Measurements from ENCODE around the gene SNX5. TPM values are rescaled to one million over a fixed set of nuclear protein-coding genes. Genes with fewer than 3 reads are reported as not detected.

Gene SNX5
- total and polyA plus RNA-seq, 12 donors = 29.0 to 59.1 (median 47.3) TPM

DNA sequence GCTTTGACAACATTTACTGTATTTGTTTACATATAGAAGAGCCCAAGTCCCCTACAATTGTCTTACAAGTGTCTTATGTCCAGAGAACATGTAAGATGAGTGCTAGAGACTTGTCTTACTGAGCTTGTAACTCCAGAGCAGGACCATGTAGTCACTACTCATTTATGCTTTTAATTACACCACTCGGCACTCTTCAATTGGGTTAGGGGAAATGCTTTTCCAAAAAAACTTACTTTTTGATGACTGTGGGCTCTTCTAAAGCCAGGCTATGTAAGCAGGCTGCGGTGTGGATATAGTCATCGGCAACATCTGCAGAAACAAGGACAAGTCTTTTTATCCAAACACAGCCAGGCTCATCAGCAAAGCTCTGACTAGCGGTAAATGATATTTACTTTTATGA is 18.7 kb downstream of the SNX5 start:
- no peak for DNase-seq
- no peak overlapping the region for H3K27ac ChIP-seq
- peaks cover 0 to 100% (median 91%) of the 10 kb centered on the region in 9 donors for H3K36me3 ChIP-seq
- ATAC-seq = no peak
- H3K4me1 ChIP-seq = peaks cover 0 to 10% (median 0%) of the 10 kb centered on the region in 9 donors
- no peaks in the 10 kb centered on the region for H3K9me3 ChIP-seq
- H3K4me3 ChIP-seq = no peak overlapping the region
- intact Hi-C loops (cut with DNase I) = no loop called here
- TF ChIP-seq, protein P1, sequence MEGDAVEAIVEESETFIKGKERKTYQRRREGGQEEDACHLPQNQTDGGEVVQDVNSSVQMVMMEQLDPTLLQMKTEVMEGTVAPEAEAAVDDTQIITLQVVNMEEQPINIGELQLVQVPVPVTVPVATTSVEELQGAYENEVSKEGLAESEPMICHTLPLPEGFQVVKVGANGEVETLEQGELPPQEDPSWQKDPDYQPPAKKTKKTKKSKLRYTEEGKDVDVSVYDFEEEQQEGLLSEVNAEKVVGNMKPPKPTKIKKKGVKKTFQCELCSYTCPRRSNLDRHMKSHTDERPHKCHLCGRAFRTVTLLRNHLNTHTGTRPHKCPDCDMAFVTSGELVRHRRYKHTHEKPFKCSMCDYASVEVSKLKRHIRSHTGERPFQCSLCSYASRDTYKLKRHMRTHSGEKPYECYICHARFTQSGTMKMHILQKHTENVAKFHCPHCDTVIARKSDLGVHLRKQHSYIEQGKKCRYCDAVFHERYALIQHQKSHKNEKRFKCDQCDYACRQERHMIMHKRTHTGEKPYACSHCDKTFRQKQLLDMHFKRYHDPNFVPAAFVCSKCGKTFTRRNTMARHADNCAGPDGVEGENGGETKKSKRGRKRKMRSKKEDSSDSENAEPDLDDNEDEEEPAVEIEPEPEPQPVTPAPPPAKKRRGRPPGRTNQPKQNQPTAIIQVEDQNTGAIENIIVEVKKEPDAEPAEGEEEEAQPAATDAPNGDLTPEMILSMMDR (IDR thresholded peaks at IDR 0.05) = no peak
- WGBS, 2 donors = 97 to 98% methylated on average over 4 of the region's 4 CpGs
- H3K27me3 ChIP-seq = no peaks in the 10 kb centered on the region

DNA sequence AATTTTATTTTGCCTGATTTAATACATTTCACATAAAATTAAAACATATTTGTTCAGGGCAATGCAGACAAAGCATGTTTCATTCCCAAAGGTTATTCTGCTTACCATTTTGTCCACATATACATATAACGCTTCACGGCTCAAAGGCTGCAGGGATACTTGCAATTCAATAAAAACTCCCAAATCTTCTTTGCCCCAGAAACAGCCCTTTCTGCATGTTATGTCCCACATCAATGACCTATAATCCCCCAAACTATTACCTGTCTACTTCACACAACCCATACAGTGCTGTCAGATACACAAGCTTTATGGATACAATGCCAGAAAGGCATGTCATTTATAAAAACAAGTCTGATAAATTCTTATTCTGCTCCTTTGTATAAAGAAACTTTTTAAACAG is 20.2 kb downstream of the SNX5 start:
- no peaks in the 10 kb centered on the region for H3K27me3 ChIP-seq
- 98 to 100% methylated on average over 2 of the region's 2 CpGs for WGBS, 2 donors
- peaks cover 0 to 100% (median 84%) of the 10 kb centered on the region in 9 donors for H3K36me3 ChIP-seq

DNA sequence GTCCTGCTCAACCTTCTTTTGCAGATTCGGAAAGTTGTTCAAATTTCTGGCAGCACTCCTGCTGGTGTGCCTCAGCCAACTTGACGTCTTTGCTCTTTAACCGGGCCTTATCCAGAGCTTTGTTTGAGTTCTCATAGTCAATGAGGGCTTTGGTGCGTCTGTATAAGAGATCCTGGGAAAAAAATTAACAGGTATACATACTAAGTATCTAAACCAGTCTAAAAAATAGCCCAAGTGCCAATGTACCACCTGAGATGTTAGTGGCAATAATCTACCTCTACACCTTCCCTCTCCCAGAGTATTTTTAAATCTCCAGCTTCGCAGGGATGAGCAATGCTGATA is 21.1 kb downstream of the SNX5 start:
- DNase-seq = no peak
- Histone ChIP-seq H3K36me3 (peaks cover 0 to 100% (median 85%) of the 10 kb centered on the region in 9 donors), H3K9me3 (no peaks in the 10 kb centered on the region), H3K4me1 (peaks cover 0 to 13% (median 0%) of the 10 kb centered on the region in 9 donors), H3K4me3 (no peak overlapping the region), H3K27ac (no peak overlapping the region), H3K27me3 (no peaks in the 10 kb centered on the region)
- 55 to 66% methylated on average over 5 of the region's 5 CpGs for WGBS, 2 donors
- TF ChIP-seq, protein P1 (IDR thresholded peaks at IDR 0.05) = no peak
- no peak for ATAC-seq
- intact Hi-C loops (cut with DNase I) = no loop called here

More for the DNA sequence above, 20.2 kb downstream of the SNX5 start:
- Histone ChIP-seq H3K4me1 (peaks cover 0 to 10% (median 0%) of the 10 kb centered on the region in 9 donors), H3K4me3 (no peak overlapping the region), H3K27ac (no peak overlapping the region), H3K9me3 (no peaks in the 10 kb centered on the region)
- intact Hi-C loops (cut with DNase I) = no loop called here
- DNase-seq = no peak
- TF ChIP-seq, protein P1 (IDR thresholded peaks at IDR 0.05) = no peak
- no peak for ATAC-seq

DNA sequence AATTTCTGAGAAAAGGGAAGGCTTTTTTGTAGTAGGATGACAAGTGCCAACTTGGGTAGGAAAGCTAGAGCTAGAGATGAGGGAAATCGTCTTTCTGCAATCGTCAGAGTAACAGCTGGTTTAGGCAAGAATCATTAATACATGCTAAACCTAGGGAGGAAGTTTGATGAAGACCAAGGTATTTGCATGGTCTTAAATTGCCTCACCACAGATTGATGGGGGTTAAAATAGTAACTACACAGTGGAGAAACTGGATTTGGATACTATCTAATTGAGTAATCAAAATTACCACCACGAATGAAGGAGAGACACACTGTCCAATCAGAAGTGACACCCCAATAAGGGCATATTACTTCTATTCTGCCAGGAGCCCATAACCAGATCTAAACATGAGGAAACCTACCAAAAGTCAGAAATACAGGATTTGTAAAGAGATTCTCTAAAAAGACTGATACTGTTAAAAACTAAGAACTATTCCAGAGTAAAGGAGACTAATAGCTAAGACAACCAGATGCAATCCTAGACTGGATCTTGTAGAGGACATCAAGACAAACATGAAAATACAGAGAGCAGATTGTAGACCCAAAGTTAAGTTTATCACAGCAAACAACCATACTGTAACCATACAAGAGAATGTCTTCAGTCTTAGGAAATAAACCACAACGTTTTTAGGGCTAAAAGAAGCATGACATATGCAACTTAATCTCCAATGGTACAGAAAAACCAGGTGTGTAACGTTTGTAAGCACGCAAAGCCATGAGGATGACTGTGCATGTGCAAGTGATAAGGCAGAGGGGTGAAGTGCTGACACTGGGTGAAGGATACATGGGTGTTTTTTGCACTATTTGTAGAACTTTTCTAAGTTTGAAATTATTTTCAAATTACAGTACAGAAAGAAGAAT is 21.8 kb downstream of the SNX5 start:
- ATAC-seq = no peak
- no peak overlapping the region for H3K27ac ChIP-seq
- peaks cover 0 to 13% (median 0%) of the 10 kb centered on the region in 9 donors for H3K4me1 ChIP-seq
- H3K27me3 ChIP-seq = no peaks in the 10 kb centered on the region
- TF ChIP-seq, protein P1 (IDR thresholded peaks at IDR 0.05) = no peak
- intact Hi-C loops (cut with DNase I) = no loop called here
- WGBS, 2 donors = 76 to 83% methylated on average over 6 of the region's 6 CpGs
- DNase-seq = no peak
- H3K9me3 ChIP-seq = no peaks in the 10 kb centered on the region
- H3K36me3 ChIP-seq = peaks cover 0 to 100% (median 85%) of the 10 kb centered on the region in 9 donors
- H3K4me3 ChIP-seq = no peak overlapping the region
